Thyroid gland (tissue), 4 donors: ENCODE measurements around the gene NUPR1. TPM values are rescaled to one million over a fixed set of nuclear protein-coding genes. Genes with fewer than 3 reads are reported as not detected.

Experiments used
- DNase-seq, 2 donors: peaks; one replicate each; pipeline ENCODE4 v3.0.0-alpha.2; 2019
- H3K27ac ChIP-seq, 3 donors: fragments of 200-600 bp; sonication (generic); 1 replicate in 2 of 3; 2 replicates in 1 of 3; pipeline ENCODE4 v1.5.1; 2016 to 2019; ENCODE audit warnings: mild to moderate bottlenecking in 1 of 3, moderate library complexity in 1 of 3
- H3K27me3 ChIP-seq: fragments of 200-600 bp; sonication (generic); one replicate; pipeline ENCODE4 v1.5.1; 2019
- H3K36me3 ChIP-seq, 2 donors: fragments of 200-600 bp; sonication (generic); one replicate each; pipeline ENCODE4 v1.5.1; 2016 to 2019
- H3K4me1 ChIP-seq, 2 donors: fragments of 200-600 bp; sonication (generic); one replicate each; pipeline ENCODE4 v1.5.1; 2017 to 2019
- H3K4me3 ChIP-seq, 3 donors: fragments of 200-600 bp; sonication (generic); replicated peaks in 1 of 3; 1 replicate in 2 of 3; 2 replicates in 1 of 3; pipeline ENCODE4 v1.5.1; 2016; ENCODE audit warnings: mild to moderate bottlenecking in 1 of 3
- H3K9me3 ChIP-seq: fragments of 200-600 bp; sonication (generic); one replicate; pipeline ENCODE4 v1.5.1; 2017
- POLR2A ChIP-seq, 2 donors: fragments of 450-650 bp; IDR thresholded peaks; one replicate each; pipeline ENCODE4 v1.6.1; 2017; ENCODE audit warnings: antibody characterized with exemption in 2 of 2, mild to moderate bottlenecking in 2 of 2, moderate library complexity in 1 of 2
- WGBS, 2 donors: methylation state at CpG; one replicate each; pipeline ENCODE4 v1.1.5; 2017; 5-methylcytosine and 5-hydroxymethylcytosine counted together
- intact Hi-C: fragments of 100-400 bp; cut with DNase I; formaldehyde crosslinking; loops from one replicate; pipeline ENCODE4 v1.15.1; 2023
- total RNA-seq, 4 donors: library from RNA; depleted of rRNA; stranded (reverse); fragments of >200 nt; gene quantifications; one replicate each; pipeline ENCODE4 v1.2.3, GENCODE V29; 2016
- TF ChIP-seq, protein P1 (sequence below), 6 experiments: fragments of 200-600 bp in 3 of 6; fragments of 450-650 bp in 3 of 6; sonication (generic) in 3 of 6; IDR thresholded peaks; one replicate each; pipeline ENCODE4 v1.5.1; 2016 to 2019; ENCODE audit warnings: antibody characterized with exemption in 6 of 6, mild to moderate bottlenecking in 2 of 6, inconsistent platforms in 1 of 6, moderate library complexity in 1 of 6

The NUPR1 gene
- total RNA-seq, 4 donors from 2014 or later, result 53.3 to 1,103 (median 535) TPM

DNA sequence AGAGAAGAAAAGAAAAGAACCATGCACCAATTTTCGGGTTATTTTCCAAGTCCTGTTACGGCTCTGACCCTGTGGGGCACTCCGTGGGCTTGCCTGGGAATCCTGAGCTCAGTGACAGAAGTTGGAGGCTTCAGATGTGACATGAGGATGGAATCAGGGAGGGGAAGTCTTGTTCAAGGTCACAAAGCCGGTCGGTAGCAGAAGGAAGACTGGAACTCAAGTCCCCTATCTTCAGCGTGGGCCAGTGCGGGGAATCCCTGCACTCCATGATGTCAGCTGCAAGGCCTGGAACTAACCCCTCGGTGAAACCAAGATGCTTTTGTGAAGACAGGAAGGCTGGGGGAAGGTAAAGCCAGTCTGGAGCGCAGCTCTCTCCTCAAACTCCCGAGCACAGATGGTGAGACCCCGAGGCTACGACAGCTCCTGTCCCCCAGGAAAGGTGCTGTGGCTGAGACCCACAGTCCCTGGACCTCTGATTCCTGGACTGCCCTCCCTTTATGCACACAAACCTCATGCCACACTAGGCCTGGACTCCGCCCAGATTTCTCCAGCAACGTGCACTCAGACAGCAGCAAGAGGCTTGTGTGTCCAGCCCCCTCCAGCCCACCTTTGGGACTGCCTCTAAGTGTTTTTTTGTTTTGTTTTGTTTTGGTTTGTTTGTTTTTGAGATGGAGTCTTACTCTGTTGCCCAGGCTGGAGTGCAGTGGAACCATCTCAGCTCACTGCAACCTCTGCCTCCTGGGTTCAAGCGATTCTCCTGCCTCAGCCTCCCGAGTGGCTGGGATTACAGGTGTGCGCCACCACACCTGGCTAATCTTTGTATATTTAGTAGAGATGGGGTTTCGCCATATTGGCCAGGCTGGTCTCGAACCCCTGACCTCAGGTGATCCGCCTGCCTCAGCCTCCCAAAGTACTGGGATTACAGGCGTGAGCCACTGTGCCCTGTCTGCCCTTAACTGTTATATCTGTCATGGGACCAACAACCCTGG lies 26.7 kb downstream of the NUPR1 start:
- peak; percentile 38 to 42 for DNase-seq
- no peaks in the 10 kb centered on the region for H3K27me3 ChIP-seq
- TF ChIP-seq POLR2A (IDR thresholded peaks at IDR 0.05), result no peak
- TF ChIP-seq, protein P1, sequence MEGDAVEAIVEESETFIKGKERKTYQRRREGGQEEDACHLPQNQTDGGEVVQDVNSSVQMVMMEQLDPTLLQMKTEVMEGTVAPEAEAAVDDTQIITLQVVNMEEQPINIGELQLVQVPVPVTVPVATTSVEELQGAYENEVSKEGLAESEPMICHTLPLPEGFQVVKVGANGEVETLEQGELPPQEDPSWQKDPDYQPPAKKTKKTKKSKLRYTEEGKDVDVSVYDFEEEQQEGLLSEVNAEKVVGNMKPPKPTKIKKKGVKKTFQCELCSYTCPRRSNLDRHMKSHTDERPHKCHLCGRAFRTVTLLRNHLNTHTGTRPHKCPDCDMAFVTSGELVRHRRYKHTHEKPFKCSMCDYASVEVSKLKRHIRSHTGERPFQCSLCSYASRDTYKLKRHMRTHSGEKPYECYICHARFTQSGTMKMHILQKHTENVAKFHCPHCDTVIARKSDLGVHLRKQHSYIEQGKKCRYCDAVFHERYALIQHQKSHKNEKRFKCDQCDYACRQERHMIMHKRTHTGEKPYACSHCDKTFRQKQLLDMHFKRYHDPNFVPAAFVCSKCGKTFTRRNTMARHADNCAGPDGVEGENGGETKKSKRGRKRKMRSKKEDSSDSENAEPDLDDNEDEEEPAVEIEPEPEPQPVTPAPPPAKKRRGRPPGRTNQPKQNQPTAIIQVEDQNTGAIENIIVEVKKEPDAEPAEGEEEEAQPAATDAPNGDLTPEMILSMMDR (IDR thresholded peaks at IDR 0.05), result no peak
- WGBS, 2 donors, result 88 to 89% methylated on average over 11 to 21 of the region's 21 CpGs
- H3K4me1 ChIP-seq, result peaks cover 4 to 13% of the 10 kb centered on the region in 2 donors
- no peaks in the 10 kb centered on the region for H3K9me3 ChIP-seq
- intact Hi-C loops, result no loop called here
- H3K36me3 ChIP-seq, result no peaks in the 10 kb centered on the region
- H3K27ac ChIP-seq, result no peak overlapping the region
- H3K4me3 ChIP-seq, result no peak overlapping the region

DNA sequence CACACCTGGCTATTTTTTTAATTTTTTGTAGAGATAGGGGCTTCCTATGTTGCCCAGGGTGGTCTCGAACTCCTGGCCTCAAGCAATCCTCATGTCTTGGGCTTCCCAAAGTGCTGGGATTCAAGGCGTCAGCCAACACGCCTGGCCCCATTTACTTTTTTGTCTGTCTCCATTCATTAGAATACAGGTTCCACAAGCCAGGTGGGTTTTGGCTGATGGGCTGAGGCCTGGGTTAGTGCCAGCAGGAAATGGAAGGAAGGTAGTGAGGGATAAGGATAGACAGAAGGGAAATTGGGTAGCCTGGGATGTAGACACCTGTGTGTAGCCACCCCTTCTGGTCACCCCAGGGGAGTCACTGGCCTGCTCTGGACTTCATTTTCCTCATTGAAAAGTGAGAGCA lies 27.7 kb downstream of the NUPR1 start:
- H3K9me3 ChIP-seq, result no peaks in the 10 kb centered on the region
- H3K27me3 ChIP-seq, result no peaks in the 10 kb centered on the region
- intact Hi-C loops, result no loop called here
- no peaks in the 10 kb centered on the region for H3K36me3 ChIP-seq
- no peak for TF ChIP-seq POLR2A (IDR thresholded peaks at IDR 0.05)
- TF ChIP-seq, protein P1 (IDR thresholded peaks at IDR 0.05), result no peak
- H3K4me3 ChIP-seq, result no peak overlapping the region
- 97% methylated on average over 3 of the region's 3 CpGs for WGBS, 2 donors
- peaks cover 5 to 20% of the 10 kb centered on the region in 2 donors for H3K4me1 ChIP-seq
- no peak for DNase-seq
- no peak overlapping the region for H3K27ac ChIP-seq

GRCh38 chr16:28505489-28506137 lies 33.2 kb downstream of the NUPR1 start:
- intact Hi-C loops, result no loop called here
- Histone ChIP-seq H3K9me3 (no peaks in the 10 kb centered on the region), H3K27ac (peak overlapping the region; percentile 78 to 91 (median 80)), H3K4me1 (peaks cover 22 to 44% of the 10 kb centered on the region in 2 donors), H3K27me3 (no peaks in the 10 kb centered on the region), H3K36me3 (no peaks in the 10 kb centered on the region), H3K4me3 (no peak overlapping the region)
- peak; percentile 56 to 60 for DNase-seq
- TF ChIP-seq, protein P1 (IDR thresholded peaks at IDR 0.05), result no peak
- TF ChIP-seq POLR2A (IDR thresholded peaks at IDR 0.05), result no peak
- WGBS, 2 donors, result 67 to 69% methylated on average over 14 of the region's 14 CpGs

DNA sequence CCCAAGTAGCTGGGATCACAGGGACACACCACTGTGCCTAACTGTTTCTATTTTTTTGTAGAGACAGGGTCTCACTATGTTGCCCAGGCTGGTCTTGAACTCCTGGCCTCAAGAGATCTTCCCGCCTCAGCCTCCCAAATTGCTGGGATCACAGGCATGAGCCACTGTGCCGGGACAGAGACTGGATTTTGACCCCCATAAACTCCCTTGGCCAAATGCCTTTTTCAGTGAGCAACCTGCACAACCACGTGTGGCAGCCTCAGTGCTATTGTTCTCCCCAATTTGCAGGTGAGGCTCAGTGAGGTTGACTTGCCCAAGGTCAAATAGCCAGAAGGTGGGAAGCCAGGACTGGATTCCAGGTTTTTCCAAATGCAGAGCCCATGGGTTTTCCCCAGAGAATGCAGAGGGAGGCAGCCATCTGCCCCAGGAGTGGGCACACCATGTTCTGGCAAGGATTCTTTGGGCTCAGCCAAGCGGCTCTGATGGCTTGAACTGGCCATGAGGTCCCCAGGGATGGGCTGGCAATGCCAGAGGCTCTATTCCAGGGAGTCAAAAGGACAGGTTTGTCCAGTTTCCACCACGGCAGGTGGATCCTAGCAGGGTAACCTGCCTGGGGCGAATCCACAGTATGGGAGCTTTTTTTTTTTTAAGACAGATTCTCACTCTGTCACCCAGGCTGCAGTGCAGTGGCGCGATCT lies 33.9 kb downstream of the NUPR1 start:
- Histone ChIP-seq H3K27ac (peak overlapping the region; percentile 78 to 91 (median 80)), H3K4me1 (peaks cover 22 to 44% of the 10 kb centered on the region in 2 donors), H3K4me3 (no peak overlapping the region), H3K9me3 (no peaks in the 10 kb centered on the region), H3K27me3 (no peaks in the 10 kb centered on the region), H3K36me3 (no peaks in the 10 kb centered on the region)
- DNase-seq, result peak; percentile 97 to 98
- WGBS, 2 donors, result 40 to 62% methylated on average over 6 to 8 of the region's 8 CpGs
- intact Hi-C loops, result no loop called here
- TF ChIP-seq, protein P1 (IDR thresholded peaks at IDR 0.05), result no peak
- peak in 1 of 2 donors; percentile 28 for TF ChIP-seq POLR2A (IDR thresholded peaks at IDR 0.05)
